Measurements from ENCODE around the gene CORO7. TPM values are rescaled to one million over a fixed set of nuclear protein-coding genes. Genes with fewer than 3 reads are reported as not detected.
A peak's percentile ranks its signal among the peaks of the same experiment; 100 is the strongest.

The CORO7 gene
- total and polyA plus RNA-seq, 9 of the 15 experiments (the other 6 are each of a cell fraction or from before 2014, with no cell fraction given): 0.45 to 77.2 (median 18.7) TPM

- no peak for TF ChIP-seq MGA (IDR thresholded peaks at IDR 0.05)
- 0 out of 2 replicates have a peak, but pooled peaks have one; percentile 14 for TF ChIP-seq ZBTB7A (IDR thresholded peaks at IDR 0.05; ENCODE audit: borderline replicate concordance, control insufficient read depth, low read depth, low read length)
- no peak for TF ChIP-seq MTA3 (IDR thresholded peaks at IDR 0.05; ENCODE audit: borderline replicate concordance)
- peak; percentile 26; the same call in 1 of the 2 replicates for TF ChIP-seq POLR2G (IDR thresholded peaks at IDR 0.05; ENCODE audit: low read depth, low read length)
- no peak for TF ChIP-seq POLR2AphosphoS5 (IDR thresholded peaks at IDR 0.05; ENCODE audit: control insufficient read depth, insufficient read depth, low read depth, low read length)
These were observed 88.9 kb downstream of the CORO7 start (continued) for GRCh38 chr16:4327386-4328045.

Data from K562 (cell line).